H7 (cell line): ENCODE results near the gene KNDC1. TPM values are rescaled to one million over a fixed set of nuclear protein-coding genes. Genes with fewer than 3 reads are reported as not detected.

ENCODE experiments used
- DNase-seq: peaks from one replicate; pipeline ENCODE4 v3.0.0; 2012
- H3K27me3 ChIP-seq: 2 replicates; pipeline ENCODE4 v1.6.0; 2011; ENCODE audit warnings: mild to moderate bottlenecking, low read length; ENCODE audit not compliant: control insufficient read depth, insufficient read depth
- H3K36me3 ChIP-seq: replicated peaks from 2 replicates; pipeline ENCODE4 v1.5.1; 2011; ENCODE audit warnings: low read length; ENCODE audit not compliant: control insufficient read depth, insufficient read depth
- H3K4me3 ChIP-seq: 2 replicates; pipeline ENCODE4 v1.5.1; 2011; ENCODE audit warnings: low read depth, mild to moderate bottlenecking, control low read depth, low read length, moderate library complexity; ENCODE audit not compliant: insufficient read depth
- total RNA-seq: library from RNA; depleted of rRNA; stranded (reverse); fragments of >200 nt; shearing (Covaris generic); gene quantifications from 2 replicates; pipeline ENCODE4 v1.2.3, GENCODE V29; 2014

Gene KNDC1
- total RNA-seq, 1 experiment from 2014 or later, result 13.7 TPM

DNA sequence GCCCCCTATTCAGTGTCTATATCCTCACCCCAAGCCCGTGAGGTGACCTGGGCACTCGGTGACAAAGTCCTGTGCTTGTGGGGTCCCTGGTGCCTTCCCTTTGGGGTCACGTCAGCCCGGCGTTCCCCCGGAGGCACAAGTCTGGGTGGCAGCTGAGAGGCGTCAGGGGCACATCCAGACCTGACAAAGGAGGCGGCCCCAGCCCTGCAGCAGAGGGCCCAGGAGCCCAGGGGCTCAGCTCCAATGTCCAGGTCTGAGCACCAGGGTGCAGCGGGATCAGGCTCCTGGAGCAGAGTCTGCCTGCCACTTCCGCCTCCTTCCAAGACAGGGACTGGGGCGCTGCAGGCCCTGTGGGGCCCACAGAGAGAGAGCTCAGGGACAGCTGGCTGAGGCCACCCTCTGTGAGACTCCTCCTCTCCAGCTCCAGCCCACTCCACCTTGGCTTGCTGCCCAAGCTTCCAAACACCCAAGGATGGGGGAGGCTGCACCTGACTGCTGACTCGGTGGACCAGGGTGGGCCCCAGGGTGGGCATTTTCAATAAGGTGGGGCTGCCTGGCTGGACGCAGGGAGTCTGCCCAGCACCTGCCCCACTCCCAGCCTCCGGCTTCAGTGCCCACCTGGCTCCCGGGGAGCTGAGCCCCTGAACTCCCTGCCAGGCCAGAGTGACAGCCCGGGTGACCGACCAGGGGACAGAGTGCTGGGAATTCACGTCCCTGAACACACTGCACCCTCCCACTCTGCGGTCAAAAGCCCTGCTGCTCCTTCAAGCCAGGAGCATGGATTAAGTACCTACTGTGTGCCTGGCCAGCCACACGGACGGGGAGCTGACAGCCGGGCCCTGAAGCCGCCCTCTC is 1.0 kb upstream of the KNDC1 start:
- peak; percentile 89 for DNase-seq
- H3K27me3 ChIP-seq, result peaks cover 5% of the 10 kb centered on the region
- peak overlapping the region; percentile 25; the same call in 1 of the 2 replicates for H3K4me3 ChIP-seq
- peaks cover 2% of the 10 kb centered on the region for H3K36me3 ChIP-seq

DNA sequence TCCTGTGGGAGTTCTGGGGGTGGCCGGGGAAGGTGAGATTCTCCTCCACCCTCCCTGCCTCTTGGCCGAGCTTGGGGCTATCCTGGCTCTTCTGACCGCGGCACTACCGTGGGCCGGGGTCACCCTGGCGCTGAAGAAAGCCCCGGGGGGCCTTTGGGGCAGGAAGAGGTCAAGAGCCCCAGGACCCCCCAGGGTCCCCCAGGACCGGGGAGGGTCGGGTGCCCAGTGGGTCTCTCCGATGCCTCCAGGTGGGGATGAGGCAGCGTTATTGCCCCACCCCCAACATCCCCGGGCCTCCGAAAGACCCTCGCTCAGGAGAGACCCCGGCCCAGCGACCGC is 439 bp upstream of the KNDC1 start:
- Histone ChIP-seq H3K4me3 (peak overlapping the region; percentile 25), H3K36me3 (peaks cover 2% of the 10 kb centered on the region), H3K27me3 (peaks cover 5% of the 10 kb centered on the region)
- no peak for DNase-seq

DNA sequence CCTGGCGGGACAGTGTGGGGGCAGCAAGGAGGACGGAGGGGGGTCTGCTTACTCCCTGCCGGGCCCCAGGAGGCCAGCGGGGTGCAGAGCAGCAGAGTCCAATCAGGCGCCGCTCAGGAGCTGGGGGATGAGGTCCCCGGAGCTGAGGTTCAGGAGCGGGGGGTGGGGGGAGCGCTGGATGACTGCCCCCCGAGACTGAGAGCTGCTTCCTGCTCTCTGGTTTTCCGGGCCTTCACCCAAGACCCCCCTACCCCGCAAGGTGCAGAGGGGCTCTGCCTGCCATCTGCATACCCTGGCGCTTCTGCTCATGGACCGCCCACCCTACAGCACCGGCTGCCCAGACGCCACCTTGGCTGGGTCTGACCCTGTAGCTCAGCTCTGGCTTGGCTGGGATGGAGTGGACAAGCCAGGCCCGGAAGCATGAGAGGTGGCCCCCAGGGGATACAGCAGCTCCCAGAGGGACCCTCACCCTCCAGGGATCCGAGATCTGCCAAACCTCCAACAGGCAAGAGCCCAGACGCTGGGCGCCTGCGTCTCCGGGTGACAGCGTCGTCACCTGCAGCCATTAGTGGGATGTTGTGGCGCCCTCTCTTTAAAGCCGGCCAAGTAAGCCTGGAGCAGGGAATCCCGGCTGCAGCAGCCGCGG is 930 bp downstream of the KNDC1 start:
- peaks cover 5% of the 10 kb centered on the region for H3K27me3 ChIP-seq
- peak; percentile 78 for DNase-seq

DNA sequence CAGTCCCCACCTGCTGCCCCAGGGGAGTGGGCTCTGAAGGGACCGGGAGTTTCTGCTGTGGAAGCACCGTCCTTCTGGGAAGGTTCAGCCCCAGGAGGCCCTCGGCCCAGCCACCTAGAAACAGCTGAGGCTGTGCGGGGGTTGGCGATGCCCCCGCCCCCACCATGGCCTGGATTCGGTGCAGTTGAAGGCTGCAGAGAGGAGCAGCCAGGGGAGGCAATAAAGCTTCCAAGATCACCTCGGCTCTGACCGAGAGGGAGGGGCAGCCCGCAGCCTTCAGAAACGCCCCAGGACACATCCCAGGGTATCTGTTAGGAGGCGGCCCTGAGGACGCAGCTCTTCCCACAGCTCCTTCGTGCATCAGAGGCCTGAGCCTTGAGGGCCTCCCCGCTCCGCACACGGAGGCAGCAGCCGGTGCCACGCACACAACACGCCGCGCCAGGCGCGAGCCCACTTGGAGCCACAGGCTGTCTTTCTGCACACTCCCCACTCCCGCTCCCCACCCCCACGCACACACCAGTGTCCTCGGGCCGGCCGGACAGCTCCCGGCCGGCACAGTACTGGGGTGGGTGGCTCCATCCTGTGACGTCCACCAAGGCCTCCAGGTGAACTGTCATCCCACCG is 1.6 kb downstream of the KNDC1 start:
- H3K36me3 ChIP-seq, result peaks cover 2% of the 10 kb centered on the region
- H3K4me3 ChIP-seq, result peak overlapping the region; percentile 74
- H3K27me3 ChIP-seq, result peaks cover 5% of the 10 kb centered on the region
- peak; percentile 84 for DNase-seq

More for the DNA sequence above, 930 bp downstream of the KNDC1 start:
- peaks cover 2% of the 10 kb centered on the region for H3K36me3 ChIP-seq
- H3K4me3 ChIP-seq, result peak overlapping the region; percentile 74

DNA sequence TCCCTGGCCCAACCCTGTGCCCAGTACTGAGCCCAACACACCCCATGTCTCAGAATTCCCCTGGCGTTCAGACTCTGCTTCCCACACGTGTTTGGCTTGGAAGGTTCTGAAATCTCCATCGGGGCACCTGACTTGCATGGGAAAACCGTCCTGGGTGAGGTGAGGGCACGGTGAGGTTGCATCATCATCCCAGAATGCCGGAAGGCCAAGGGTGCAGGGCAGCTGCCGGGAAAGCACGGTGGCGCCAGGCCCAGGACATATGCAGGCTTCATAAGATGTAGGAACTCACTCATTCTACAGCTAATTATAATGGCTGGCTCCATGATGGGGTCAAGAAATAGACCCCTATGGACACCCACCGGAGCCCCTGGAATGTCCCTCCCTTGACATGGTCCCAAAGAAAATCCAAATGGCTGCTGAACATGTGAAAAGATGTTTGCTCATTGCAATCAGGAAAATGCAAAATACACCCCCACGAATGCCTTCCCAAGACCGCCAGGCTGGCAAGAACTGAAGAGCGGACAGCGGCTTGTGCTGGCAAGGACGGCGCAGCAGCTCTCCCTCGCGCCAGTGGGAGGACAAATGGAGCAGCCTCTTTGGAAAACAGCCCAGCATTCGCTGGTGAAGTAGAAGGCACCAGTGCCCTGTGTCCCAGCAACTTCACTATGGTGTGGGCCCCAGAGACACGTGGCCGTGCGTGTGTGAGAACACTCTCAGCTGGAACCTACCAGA is 2.3 kb downstream of the KNDC1 start:
- peak; percentile 45 for DNase-seq
- Histone ChIP-seq H3K27me3 (peaks cover 5% of the 10 kb centered on the region), H3K4me3 (no peak overlapping the region), H3K36me3 (peaks cover 2% of the 10 kb centered on the region)

DNA sequence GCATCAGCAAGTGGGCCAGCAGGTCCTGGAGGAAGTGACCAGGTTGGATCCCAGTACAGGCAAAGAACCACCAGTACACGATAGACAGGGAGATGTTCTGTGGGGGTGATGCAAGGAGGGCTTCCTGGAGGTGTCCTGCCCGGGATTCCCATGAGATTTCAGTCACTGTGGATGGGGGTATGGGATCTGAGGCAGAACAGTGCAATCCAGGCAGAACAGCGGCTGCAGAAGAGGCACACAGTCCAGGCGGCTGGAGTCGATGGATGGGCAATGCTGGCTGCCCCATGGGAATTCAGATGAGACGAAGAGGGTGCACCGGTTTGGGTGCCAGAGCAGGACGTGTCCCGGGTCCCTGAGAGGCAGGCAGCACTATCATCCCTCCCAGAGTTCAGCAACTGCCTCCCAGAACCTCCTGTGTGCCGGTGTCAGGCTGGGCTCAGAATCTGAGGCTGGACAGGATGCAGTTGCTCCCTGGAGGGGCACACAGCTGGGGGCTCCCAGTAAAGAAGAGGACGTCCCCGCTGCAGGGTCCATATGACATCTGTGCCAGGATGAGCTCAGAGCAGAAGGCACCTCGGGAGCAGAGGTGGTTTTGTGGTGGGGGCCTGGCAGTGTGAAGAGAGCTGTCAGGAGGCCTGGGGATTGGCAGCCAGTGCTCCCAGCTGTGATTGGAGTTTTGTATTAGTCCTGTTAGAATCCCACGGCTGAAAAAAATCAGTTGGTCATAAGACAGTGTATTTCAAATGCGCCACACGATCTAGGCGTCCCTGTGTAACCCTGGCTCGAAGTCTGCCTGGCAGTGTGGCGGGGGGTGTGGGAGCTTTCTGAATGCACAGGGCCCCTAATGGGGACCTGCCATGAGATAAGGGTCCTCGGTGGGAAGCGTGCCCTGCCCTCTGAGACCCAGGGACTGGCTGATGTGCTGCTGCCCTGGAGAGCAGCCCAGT is 3.2 kb downstream of the KNDC1 start:
- H3K27me3 ChIP-seq, result peaks cover 5% of the 10 kb centered on the region

DNA sequence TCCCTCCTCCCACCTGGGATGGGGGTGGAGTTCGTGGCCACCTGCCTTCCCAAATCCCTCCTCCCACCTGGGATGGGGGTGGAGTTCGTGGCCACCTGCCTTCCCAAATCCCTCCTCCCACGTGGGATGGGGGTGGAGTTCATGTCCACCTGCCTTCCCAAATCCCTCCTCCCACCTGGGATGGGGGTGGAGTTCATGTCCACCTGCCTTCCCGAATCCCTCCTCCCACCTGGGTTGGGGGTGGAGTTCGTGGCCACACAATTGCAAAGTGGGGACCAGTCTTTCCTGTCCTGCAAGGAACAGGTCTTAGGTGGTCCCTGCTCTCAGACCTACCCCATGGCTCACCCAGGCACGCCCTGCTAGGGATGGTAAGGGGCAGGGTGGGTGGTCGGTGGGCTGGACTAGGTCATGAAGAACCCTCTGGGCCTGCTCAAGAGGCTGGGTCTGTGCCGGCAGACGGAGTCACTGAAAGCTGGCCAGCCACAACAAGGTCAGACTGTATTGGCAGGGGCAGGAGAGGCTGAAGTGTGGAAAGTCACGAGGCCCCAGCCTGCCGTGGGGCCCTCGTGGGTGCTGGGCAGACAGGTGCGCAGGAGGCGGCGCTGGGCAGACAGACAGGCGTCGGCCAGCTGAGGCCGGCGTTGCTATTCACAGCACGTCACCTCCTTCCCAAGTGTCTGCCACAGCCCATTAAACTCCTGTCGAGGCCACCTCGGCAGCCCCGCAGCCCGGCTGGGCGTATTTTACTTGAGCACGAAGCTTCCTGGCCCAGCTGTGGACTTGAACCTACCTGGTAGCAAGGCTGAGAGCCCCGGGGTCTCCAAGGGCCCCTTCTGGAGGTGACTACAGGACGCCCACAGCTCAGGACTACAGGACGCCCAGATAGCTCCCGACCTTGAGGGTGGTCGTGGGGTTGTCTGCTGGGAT is 4.1 kb downstream of the KNDC1 start:
- Histone ChIP-seq H3K27me3 (peaks cover 5% of the 10 kb centered on the region), H3K4me3 (no peak overlapping the region), H3K36me3 (peaks cover 2% of the 10 kb centered on the region)
- DNase-seq, result peak; percentile 74

More for the DNA sequence above, 3.2 kb downstream of the KNDC1 start:
- Histone ChIP-seq H3K4me3 (no peak overlapping the region), H3K36me3 (peaks cover 2% of the 10 kb centered on the region)
- DNase-seq, result peak; percentile 67

DNA sequence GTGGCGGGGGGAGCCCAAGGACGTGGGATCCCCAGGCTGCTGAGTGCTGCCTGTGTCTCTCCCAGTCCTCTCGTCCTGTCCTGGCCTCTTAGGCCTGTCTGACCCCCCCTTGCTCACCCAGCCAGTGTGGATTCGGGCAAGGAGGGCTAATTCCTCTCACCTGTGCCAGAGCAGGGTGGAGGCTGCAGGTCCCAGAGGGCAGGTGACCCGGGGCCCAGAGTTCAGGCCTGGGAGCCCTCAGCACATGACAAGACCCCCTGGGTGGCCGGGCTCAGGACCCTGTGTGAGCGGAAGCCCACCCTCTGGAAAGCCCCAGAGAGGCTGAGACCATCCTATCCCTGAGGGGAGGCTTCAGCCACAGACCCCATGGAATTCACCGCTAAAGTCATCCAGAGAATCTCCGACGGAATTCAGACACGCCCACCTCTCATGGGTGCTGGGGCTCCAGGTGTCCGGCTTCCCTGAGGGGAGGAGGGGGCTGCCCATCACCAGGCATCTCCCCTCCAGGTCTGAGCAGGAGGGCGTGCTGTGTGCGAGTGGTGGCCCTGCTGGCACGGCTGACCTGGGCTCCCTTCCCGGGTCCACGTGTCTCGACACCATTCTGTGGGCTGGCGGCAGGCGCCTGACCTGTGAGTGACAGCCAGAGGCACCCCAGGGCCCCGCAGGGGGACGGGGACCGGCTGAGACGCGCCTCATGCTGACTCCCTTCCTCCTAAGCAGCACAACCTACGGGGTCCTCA is 5.0 kb downstream of the KNDC1 start:
- DNase-seq, result peak; percentile 45
- Histone ChIP-seq H3K27me3 (peaks cover 5% of the 10 kb centered on the region), H3K4me3 (no peak overlapping the region), H3K36me3 (peaks cover 2% of the 10 kb centered on the region)

DNA sequence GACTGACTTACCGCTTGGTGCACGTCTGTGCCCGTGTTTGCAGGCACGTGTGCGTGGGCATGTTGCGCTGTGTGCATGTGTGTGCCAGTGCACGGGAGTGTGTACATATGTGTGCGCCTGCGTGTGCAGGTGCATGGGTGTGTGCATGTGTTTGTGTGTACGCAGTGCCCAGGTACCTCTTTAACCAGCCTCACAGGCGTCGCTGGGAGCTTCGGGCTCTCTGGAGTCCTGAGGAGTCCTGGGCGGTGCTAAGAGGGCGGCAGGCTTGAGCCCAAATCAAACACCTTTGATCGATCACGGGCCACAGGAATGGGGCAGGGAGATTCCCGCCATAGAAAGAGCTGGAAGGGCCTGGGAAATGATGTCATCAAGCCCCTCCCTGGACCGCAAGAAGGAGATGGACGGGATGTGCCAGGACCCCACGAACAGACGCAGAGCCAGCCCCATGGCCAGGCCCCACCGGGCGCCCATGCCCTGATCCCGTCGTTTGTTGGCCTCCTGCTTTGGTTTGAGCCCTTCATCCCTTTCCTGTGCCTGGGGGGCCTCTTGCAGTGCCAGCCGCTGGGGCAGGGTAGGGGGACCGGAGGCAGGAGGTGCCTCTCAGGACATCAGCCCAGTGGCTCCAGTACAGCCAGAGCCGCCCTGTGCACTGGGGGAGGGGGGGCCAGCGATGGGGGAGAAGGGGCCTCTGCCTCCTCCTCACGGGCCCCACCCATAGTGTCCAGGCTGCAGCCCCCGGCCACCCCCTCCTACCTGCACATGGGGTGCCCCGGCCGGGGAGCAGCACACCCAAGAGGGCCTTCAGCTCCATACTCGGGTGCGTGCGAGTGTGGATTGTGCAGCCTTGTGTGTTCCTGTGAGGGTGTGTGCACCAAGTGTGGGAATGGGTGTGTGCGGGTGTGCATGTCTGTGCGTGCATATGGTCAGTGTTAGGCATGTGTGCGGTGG is 5.8 kb downstream of the KNDC1 start:
- peak; percentile 57 for DNase-seq
- Histone ChIP-seq H3K27me3 (peaks cover 2% of the 10 kb centered on the region), H3K36me3 (peaks cover 2% of the 10 kb centered on the region), H3K4me3 (no peak overlapping the region)

DNA sequence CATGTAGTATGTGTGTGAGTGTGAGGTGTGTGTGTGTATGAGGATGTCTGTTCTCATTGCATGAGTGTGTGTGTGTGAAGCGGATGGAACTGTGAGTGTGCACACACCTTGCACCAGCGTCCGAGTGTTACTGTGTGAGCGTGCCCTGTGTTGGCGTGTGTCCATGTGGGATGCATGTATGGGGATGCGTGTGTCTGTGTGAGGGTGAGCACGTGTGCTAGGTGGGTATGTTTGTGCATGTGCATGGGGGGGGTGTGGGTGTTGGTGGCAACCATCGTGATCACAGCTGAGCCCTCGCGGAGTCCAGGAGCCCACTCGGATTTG is 6.4 kb downstream of the KNDC1 start:
- peak; percentile 34 for DNase-seq
- H3K4me3 ChIP-seq, result no peak overlapping the region
- H3K27me3 ChIP-seq, result no peaks in the 10 kb centered on the region
- H3K36me3 ChIP-seq, result peaks cover 2% of the 10 kb centered on the region

DNA sequence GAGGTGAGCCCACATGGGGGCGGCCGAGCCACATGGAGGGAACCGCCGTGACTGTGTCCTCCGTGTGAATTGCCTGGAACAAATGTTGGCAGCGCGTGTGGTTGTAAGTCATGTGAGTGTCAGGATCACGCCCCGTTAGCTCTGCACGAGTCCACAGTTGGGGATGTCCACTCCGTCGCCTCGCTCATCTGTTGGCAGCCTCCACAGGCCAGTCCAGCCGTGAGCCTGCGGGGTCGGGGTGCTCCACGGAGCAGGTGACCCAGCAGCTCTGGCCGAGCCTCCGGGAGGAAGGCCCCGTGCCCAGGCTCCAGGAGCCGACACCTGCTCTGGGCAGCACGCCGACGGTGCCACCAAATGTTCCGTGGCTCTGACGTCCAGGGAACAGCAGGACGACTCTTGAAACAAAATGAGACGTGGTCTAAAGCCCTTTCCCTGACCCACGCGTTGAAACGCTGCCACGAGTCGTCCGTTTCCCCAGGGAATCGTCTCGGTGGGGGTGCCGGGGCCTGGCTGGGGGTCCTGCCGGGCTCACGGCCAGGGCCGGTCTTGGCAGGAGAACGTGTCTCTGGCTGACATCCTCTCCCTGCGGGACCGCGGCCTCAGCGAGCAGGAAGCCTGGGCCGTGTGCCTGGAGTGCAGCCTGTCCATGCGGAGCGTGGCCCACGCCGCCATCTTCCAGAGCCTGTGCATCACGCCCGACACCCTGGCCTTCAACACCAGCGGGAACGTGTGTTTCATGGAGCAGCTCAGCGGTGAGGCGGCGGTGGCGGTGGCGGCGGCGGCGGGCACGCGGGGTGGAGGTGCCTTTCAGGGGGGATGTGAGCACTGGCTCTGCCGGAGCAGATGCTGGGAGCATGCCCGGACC is 7.0 kb downstream of the KNDC1 start:
- Histone ChIP-seq H3K4me3 (no peak overlapping the region), H3K36me3 (peaks cover 2% of the 10 kb centered on the region), H3K27me3 (no peaks in the 10 kb centered on the region)
- DNase-seq, result peak; percentile 50
